Right hindlimb (tissue), 1 donor: ENCODE measurements around the gene STAMBPL1.

Experiments used
- DNase-seq: peaks from one replicate; pipeline ENCODE4 v3.0.0-alpha.2; 2018

The STAMBPL1 gene

GRCh38 chr10:88958721-88959120 lies 78.7 kb downstream of the STAMBPL1 start:
- DNase-seq = no peak

- DNase-seq = no peak
Measured at GRCh38 chr10:88960802-88961201, 80.8 kb downstream of the STAMBPL1 start.

GRCh38 chr10:88961266-88961665 lies 81.2 kb downstream of the STAMBPL1 start:
- DNase-seq = no peak

- DNase-seq = no peak
Measured at GRCh38 chr10:88962336-88962735, 82.3 kb downstream of the STAMBPL1 start.

GRCh38 chr10:88963318-88963717 lies 83.3 kb downstream of the STAMBPL1 start:
- DNase-seq = no peak

GRCh38 chr10:88964360-88964759 lies 84.3 kb downstream of the STAMBPL1 start:
- DNase-seq = no peak

- DNase-seq = no peak
Measured at GRCh38 chr10:88964869-88965415, 84.9 kb downstream of the STAMBPL1 start.

GRCh38 chr10:88966797-88967196 lies 86.8 kb downstream of the STAMBPL1 start:
- no peak for DNase-seq

- no peak for DNase-seq
Measured at GRCh38 chr10:88968391-88968790, 88.3 kb downstream of the STAMBPL1 start.

- no peak for DNase-seq
Measured at GRCh38 chr10:88971221-88972061, 91.4 kb downstream of the STAMBPL1 start.
